Panc1 (cell line): ENCODE measurements around the gene RAD9A. TPM values are rescaled to one million over a fixed set of nuclear protein-coding genes. Genes with fewer than 3 reads are reported as not detected.

Experiments
- ATAC-seq: fragments of 200-7000 bp; cut with Tn5 transposase; 2 replicates; pipeline ENCODE4 v1.9.1; 2020; ENCODE audit warnings: mild to moderate bottlenecking, moderate library complexity
- BruUV-seq: library from RNA; stranded (reverse); fragments of 400-500 nt; replicated peaks from 2 replicates; lab custom pipeline; 2021; lab: Mats Ljungman, UMichigan
- CTCF ChIA-PET: fragments of 300-600 bp; sonication (Branson Sonifier 250); formaldehyde crosslinking; loops from one replicate; lab custom pipeline; 2022; ENCODE audit warnings: antibody characterized with exemption; lab: Charles Lee
- POLR2A ChIA-PET: fragments of 300-600 bp; sonication (Branson Sonifier 250); formaldehyde crosslinking; loops from one replicate; lab custom pipeline; 2022; ENCODE audit warnings: antibody characterized with exemption; lab: Charles Lee
- DNase-seq: peaks from one replicate; pipeline ENCODE4 v3.0.0-alpha.2; 2010; ENCODE audit warnings: low read depth, low spot score
- H3K27ac ChIP-seq: 2 replicates; pipeline ENCODE4 v1.5.1; 2011; ENCODE audit warnings: mild to moderate bottlenecking, low read length, inconsistent platforms
- H3K27me3 ChIP-seq: fragments of 200-500 bp; sonication (Bioruptor generic); 2 replicates; pipeline ENCODE4 v1.6.0; 2014; ENCODE audit warnings: low read length, inconsistent platforms; ENCODE audit not compliant: control insufficient read depth, insufficient read depth
- H3K36me3 ChIP-seq: fragments of 200-500 bp; sonication (Bioruptor generic); 2 replicates; pipeline ENCODE4 v1.5.1; 2014; ENCODE audit warnings: inconsistent platforms, mild to moderate bottlenecking, low read length, moderate library complexity; ENCODE audit not compliant: control insufficient read depth, insufficient read depth
- H3K4me1 ChIP-seq: 2 replicates; pipeline ENCODE4 v1.5.1; 2011; ENCODE audit warnings: inconsistent platforms, mild to moderate bottlenecking, low read length, moderate library complexity; ENCODE audit not compliant: control insufficient read depth, insufficient read depth
- H3K4me3 ChIP-seq, 2 experiments: 2 replicates each; pipeline ENCODE4 v1.5.1; 2011 to 2012; ENCODE audit warnings: low read depth in 2 of 2, low read length in 2 of 2, mild to moderate bottlenecking in 2 of 2, inconsistent platforms in 1 of 2, moderate library complexity in 1 of 2
- H3K9me3 ChIP-seq: fragments of 200-500 bp; sonication (Bioruptor generic); 2 replicates; pipeline ENCODE4 v1.5.1; 2014; ENCODE audit warnings: low read depth, mild to moderate bottlenecking, inconsistent platforms, low read length, moderate library complexity; ENCODE audit not compliant: control insufficient read depth, insufficient read depth
- POLR2AphosphoS5 ChIP-seq: IDR thresholded peaks from 2 replicates; pipeline ENCODE4 v1.6.1; 2012; ENCODE audit warnings: mild to moderate bottlenecking, low read depth, low read length, moderate library complexity
- REST ChIP-seq, 2 experiments: IDR thresholded peaks; 2 replicates each; pipeline ENCODE4 v1.6.1; 2011 to 2012; ENCODE audit warnings: low read depth in 2 of 2, control low read depth in 1 of 2, low read length in 1 of 2, mild to moderate bottlenecking in 1 of 2, moderate library complexity in 1 of 2; ENCODE audit not compliant: insufficient read depth in 1 of 2
- SIN3A ChIP-seq: IDR thresholded peaks from 2 replicates; pipeline ENCODE4 v1.6.1; 2012; ENCODE audit warnings: low read depth, mild to moderate bottlenecking, low read length, moderate library complexity, borderline replicate concordance; ENCODE audit not compliant: insufficient read depth
- TCF7L2 ChIP-seq: IDR thresholded peaks from 2 replicates; pipeline ENCODE4 v1.6.1; 2011; ENCODE audit warnings: mild to moderate bottlenecking, low read depth, low read length, inconsistent platforms
- in situ Hi-C: cut with HindIII; loops from 2 replicates; pipeline ENCODE4 v1.10.0; 2016; ENCODE audit warnings: low sequenced_read_pairs, low pct_unique_long_range_greater_than_20kb
- intact Hi-C: fragments of 100-400 bp; cut with micrococcal nuclease; formaldehyde crosslinking; loops from one replicate; pipeline ENCODE4 v1.10.0; 2022; ENCODE audit not compliant: unreplicated experiment
- total RNA-seq: library from RNA; stranded (reverse); gene quantifications from one replicate; pipeline ENCODE4 v1.2.1, GENCODE V29; 2021; ENCODE audit not compliant: unreplicated experiment
- TF ChIP-seq, protein P1 (sequence below): fragments of 450-650 bp; IDR thresholded peaks from 2 replicates; pipeline ENCODE4 v1.5.1; 2017; ENCODE audit warnings: mild to moderate bottlenecking

Gene RAD9A
- total RNA-seq, 1 experiment from 2014 or later = 33.1 TPM

DNA sequence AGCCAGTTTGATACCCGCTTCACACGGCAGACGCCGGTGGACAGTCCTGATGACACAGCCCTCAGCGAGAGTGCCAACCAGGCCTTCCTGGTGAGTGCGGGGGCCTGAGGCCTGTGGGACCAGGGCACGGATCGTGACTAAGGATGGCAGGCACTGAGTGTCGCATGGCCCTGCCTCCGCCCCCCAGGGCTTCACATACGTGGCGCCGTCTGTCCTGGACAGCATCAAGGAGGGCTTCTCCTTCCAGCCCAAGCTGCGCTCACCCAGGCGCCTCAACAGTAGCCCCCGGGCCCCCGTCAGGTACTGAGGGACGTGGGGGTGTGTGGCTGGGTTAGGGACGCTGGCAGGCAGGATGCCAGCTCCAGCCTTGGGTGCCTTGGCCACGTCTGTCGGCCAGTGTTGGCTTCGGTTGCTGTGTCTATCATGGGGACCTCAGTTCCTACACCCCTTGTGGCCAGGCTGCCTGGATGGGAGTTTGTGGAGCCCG, 42.7 kb downstream of the RAD9A start:
- in situ Hi-C loops = no loop called here

DNA sequence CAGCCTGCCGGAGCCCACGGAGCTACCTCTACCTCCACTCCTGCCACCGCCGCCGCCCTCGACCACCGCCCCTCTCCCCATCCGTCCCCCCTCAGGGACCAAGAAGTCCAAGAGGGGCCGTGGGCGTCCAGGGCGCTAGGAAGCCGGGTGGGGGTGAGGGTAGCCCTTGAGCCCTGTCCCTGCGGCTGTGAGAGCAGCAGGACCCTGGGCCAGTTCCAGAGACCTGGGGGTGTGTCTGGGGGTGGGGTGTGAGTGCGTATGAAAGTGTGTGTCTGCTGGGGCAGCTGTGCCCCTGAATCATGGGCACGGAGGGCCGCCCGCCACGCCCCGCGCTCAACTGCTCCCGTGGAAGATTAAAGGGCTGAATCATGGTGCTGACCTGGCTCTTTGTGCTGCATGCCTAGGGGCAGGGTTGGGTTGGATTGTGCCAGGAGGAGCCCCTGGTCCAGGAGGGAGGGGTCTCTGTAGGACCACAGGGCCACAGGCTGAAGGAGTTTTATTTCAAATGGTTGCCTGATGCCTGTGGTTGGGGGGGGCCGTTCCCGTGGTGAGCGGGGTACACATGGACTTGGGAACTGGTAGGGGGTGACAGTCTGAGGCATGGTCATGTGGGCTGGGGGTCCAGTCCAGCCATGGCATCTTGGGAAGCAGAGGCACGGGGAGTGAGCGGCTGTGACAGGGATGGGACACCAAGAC, 43.4 kb downstream of the RAD9A start:
- intact Hi-C loops (no loop called here), in situ Hi-C loops (no loop called here)
- H3K4me1 ChIP-seq = peaks cover 56% of the 10 kb centered on the region
- DNase-seq = no peak
- H3K27ac ChIP-seq = no peak overlapping the region; the same call in 1 of the 2 replicates
- BruUV-seq = no TSS peak
- ChIA-PET POLR2A (no interaction called here), CTCF (no interaction called here)
- H3K36me3 ChIP-seq = peaks cover 2% of the 10 kb centered on the region; the same call in 1 of the 2 replicates
- no peaks in the 10 kb centered on the region for H3K9me3 ChIP-seq
- no peak for ATAC-seq
- H3K4me3 ChIP-seq = no peak overlapping the region
- TF ChIP-seq SIN3A (no peak), TCF7L2 (no peak), POLR2AphosphoS5 (no peak), REST (IDR thresholded peaks at IDR 0.05; ENCODE audit: insufficient read depth in 1 of 2, low read depth in 2 of 2, low read length in 1 of 2) (no peak)
- TF ChIP-seq, protein P1, sequence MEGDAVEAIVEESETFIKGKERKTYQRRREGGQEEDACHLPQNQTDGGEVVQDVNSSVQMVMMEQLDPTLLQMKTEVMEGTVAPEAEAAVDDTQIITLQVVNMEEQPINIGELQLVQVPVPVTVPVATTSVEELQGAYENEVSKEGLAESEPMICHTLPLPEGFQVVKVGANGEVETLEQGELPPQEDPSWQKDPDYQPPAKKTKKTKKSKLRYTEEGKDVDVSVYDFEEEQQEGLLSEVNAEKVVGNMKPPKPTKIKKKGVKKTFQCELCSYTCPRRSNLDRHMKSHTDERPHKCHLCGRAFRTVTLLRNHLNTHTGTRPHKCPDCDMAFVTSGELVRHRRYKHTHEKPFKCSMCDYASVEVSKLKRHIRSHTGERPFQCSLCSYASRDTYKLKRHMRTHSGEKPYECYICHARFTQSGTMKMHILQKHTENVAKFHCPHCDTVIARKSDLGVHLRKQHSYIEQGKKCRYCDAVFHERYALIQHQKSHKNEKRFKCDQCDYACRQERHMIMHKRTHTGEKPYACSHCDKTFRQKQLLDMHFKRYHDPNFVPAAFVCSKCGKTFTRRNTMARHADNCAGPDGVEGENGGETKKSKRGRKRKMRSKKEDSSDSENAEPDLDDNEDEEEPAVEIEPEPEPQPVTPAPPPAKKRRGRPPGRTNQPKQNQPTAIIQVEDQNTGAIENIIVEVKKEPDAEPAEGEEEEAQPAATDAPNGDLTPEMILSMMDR = no peak
- H3K27me3 ChIP-seq = no peaks in the 10 kb centered on the region

More for the DNA sequence above, 42.7 kb downstream of the RAD9A start:
- Histone ChIP-seq H3K4me1 (peaks cover 50% of the 10 kb centered on the region), H3K27ac (no peak overlapping the region), H3K36me3 (no peaks in the 10 kb centered on the region), H3K27me3 (no peaks in the 10 kb centered on the region), H3K9me3 (no peaks in the 10 kb centered on the region), H3K4me3 (no peak overlapping the region)
- no TSS peak for BruUV-seq
- no peak for TF ChIP-seq SIN3A
- no peak for TF ChIP-seq REST (IDR thresholded peaks at IDR 0.05; ENCODE audit: insufficient read depth in 1 of 2, low read depth in 2 of 2, low read length in 1 of 2)
- TF ChIP-seq POLR2AphosphoS5 = no peak
- TF ChIP-seq, protein P1 = no peak
- TF ChIP-seq TCF7L2 = no peak
- no peak for DNase-seq
- no peak for ATAC-seq
- ChIA-PET POLR2A (no interaction called here), CTCF (no interaction called here)
- intact Hi-C loops = no loop called here
